HepG2 (cell line): ENCODE results near the gene CARHSP1. TPM values are rescaled to one million over a fixed set of nuclear protein-coding genes. Genes with fewer than 3 reads are reported as not detected.
A peak's percentile ranks its signal among the peaks of the same experiment; 100 is the strongest.

Experiments used
- ATM ChIP-seq: fragments of 450-650 bp; IDR thresholded peaks from 2 replicates; pipeline ENCODE4 v1.7.1; 2017; ENCODE audit warnings: mild to moderate bottlenecking, borderline replicate concordance
- FOXO4 ChIP-seq: sonication (generic); formaldehyde crosslinking; conservative IDR thresholded peaks from 2 replicates; pipeline ENCODE4 v1.8.1; 2023; ENCODE audit warnings: missing genetic modification reagents
- ISL2 ChIP-seq: sonication (generic); formaldehyde crosslinking; IDR thresholded peaks from 2 replicates; pipeline ENCODE4 v1.5.0; 2020; ENCODE audit warnings: missing genetic modification reagents
- KLF12 ChIP-seq: sonication (generic); formaldehyde crosslinking; IDR thresholded peaks from 2 replicates; pipeline ENCODE4 v1.4.0; 2020; ENCODE audit warnings: missing genetic modification reagents, borderline replicate concordance
- KLF6 ChIP-seq: IDR thresholded peaks from 2 replicates; pipeline ENCODE4 v1.8.0; 2016; ENCODE audit warnings: missing biosample characterization, missing genetic modification reagents
- MAFF ChIP-seq: IDR thresholded peaks from 2 replicates; pipeline ENCODE4 v1.6.1; 2011; ENCODE audit warnings: low read depth, low read length, improper control_type of control experiment
- MLLT10 ChIP-seq: sonication (generic); formaldehyde crosslinking; IDR thresholded peaks from 2 replicates; pipeline ENCODE4 v1.4.0; 2020; ENCODE audit warnings: missing genetic modification reagents
- MXD3 ChIP-seq: IDR thresholded peaks from 2 replicates; pipeline ENCODE4 v1.6.1; 2016; ENCODE audit warnings: mild to moderate bottlenecking, missing biosample characterization, missing genetic modification reagents
- NFE2L2 ChIP-seq: fragments of 150-350 bp; IDR thresholded peaks from 2 replicates; pipeline ENCODE4 v1.6.1; 2014; ENCODE audit warnings: low read length
- NFYC ChIP-seq: IDR thresholded peaks from 2 replicates; pipeline ENCODE4 v1.6.1; 2016; ENCODE audit warnings: missing genetic modification reagents, missing compliant biosample characterization
- RAD51 ChIP-seq: fragments of 450-650 bp; IDR thresholded peaks from 2 replicates; pipeline ENCODE4 v1.6.1; 2016; ENCODE audit warnings: borderline replicate concordance
- SIX1 ChIP-seq: sonication (generic); formaldehyde crosslinking; IDR thresholded peaks from 2 replicates; pipeline ENCODE4 v1.4.0; 2020; ENCODE audit warnings: missing genetic modification reagents, borderline replicate concordance
- SPEN ChIP-seq: sonication (generic); formaldehyde crosslinking; IDR thresholded peaks from 2 replicates; pipeline ENCODE4 v1.5.1; 2020; ENCODE audit warnings: low read depth, mild to moderate bottlenecking, missing genetic modification reagents
- TEAD2 ChIP-seq: sonication (generic); formaldehyde crosslinking; IDR thresholded peaks from 2 replicates; pipeline ENCODE4 v1.9.0; 2021; ENCODE audit warnings: missing genetic modification reagents
- TRIM24 ChIP-seq: sonication (generic); formaldehyde crosslinking; IDR thresholded peaks from 2 replicates; pipeline ENCODE4 v1.8.0; 2022; ENCODE audit warnings: mild to moderate bottlenecking, missing genetic modification reagents
- USF2 ChIP-seq, 2 experiments: sonication (generic) in 1 of 2; formaldehyde crosslinking in 1 of 2; IDR thresholded peaks; 2 replicates each; pipeline versions ENCODE4 v1.5.1 to v1.6.1; 2011 to 2020; ENCODE audit warnings: borderline replicate concordance in 1 of 2, low read depth in 1 of 2, low read length in 1 of 2, mild to moderate bottlenecking in 1 of 2, missing genetic modification reagents in 1 of 2, moderate library complexity in 1 of 2
- ZNF570 ChIP-seq: sonication (generic); formaldehyde crosslinking; IDR thresholded peaks from 2 replicates; pipeline ENCODE4 v1.4.0; 2020; ENCODE audit warnings: mild to moderate bottlenecking, missing genetic modification reagents, borderline replicate concordance
- ZNF678 ChIP-seq: sonication (generic); formaldehyde crosslinking; IDR thresholded peaks from 2 replicates; pipeline ENCODE4 v1.4.0; 2020; ENCODE audit warnings: mild to moderate bottlenecking, missing genetic modification reagents
- polyA plus RNA-seq, 8 experiments: library from polyadenylated mRNA; depleted of rRNA in 3 of 8; stranded (reverse) in 7 of 8; unstranded in 1 of 8; fragments of >200 nt; fragmentation: Illumina TruSeq in 4 of 8; extraction: Trizol in 4 of 8; gene quantifications; 2 replicates each; pipeline versions ENCODE4 v1.2.1 to v1.2.3, GENCODE V29; 2011 to 2016; ENCODE audit warnings: low read depth in 4 of 8, missing spikeins in 1 of 8, mixed read lengths in 1 of 8; ENCODE audit not compliant: insufficient read depth in 1 of 8
- total RNA-seq, 5 experiments: library from RNA; depleted of rRNA; stranded (reverse); fragments of >200 nt; fragmentation: Illumina TruSeq; extraction: Trizol; gene quantifications; 2 replicates each; pipeline ENCODE4 v1.2.3, GENCODE V29; 2016; ENCODE audit warnings: low read depth in 1 of 5
- TF ChIP-seq, protein P1 (sequence below): sonication (generic); formaldehyde crosslinking; IDR thresholded peaks from 2 replicates; pipeline ENCODE4 v1.5.1; 2020; ENCODE audit warnings: mild to moderate bottlenecking, missing genetic modification reagents, borderline replicate concordance
- TF ChIP-seq, protein P2 (sequence below): sonication (generic); formaldehyde crosslinking; conservative IDR thresholded peaks from 2 replicates; pipeline ENCODE4 v1.5.0; 2020; ENCODE audit warnings: missing genetic modification reagents
- TF ChIP-seq, protein P3 (sequence below): sonication (generic); formaldehyde crosslinking; IDR thresholded peaks from 2 replicates; pipeline ENCODE4 v1.4.0; 2020; ENCODE audit warnings: missing genetic modification reagents

Gene CARHSP1
- total and polyA plus RNA-seq, 2 of the 13 experiments (the other 11 are each of a cell fraction or from before 2014, with no cell fraction given): 173 to 345 TPM

DNA sequence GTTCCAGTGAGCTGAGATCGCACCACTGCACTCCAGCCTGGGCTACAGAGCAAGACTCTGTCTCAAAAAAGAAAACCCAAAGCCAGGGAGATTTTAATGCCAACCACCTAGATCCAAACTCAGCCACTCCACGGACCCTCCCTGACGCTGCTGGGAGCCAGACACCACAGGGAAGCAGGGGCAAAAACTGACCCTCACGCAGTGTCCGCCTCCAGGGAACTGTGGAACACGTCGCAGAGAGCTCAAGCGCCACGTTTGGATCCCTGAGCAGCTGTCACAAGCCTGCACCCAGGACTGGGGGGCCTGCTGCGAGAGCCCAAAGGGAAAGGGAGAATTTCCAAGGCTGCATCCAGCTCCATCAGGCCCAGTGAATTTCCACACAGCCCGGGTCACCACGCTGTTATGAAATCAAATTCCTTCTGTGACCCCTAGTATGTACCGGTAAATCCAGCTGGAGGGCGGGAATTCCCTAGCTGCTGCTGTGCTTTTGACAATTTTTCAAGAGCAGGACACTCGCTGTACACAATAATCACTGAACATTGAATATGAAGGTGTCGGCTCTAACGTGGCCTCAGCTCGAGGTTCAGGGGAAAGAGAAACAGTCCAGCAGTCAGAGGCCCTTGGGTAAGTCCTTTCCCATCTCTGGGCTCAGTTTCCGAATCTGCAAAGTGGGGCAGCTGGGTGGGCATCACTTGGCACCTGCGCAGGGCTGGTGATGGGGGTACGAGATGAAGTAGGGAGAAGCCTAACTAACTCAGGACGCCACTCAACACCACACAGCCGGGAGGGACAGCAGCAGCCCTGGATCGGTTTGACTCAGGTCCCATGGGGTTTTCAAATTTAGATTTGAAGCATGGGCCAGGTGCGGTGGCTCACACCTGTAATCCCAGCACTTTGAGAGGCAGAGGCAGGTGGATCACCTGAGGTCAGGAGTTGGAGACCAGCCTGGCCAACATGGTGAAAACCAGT, 8.6 kb downstream of the CARHSP1 start (continued):
- no peak for TF ChIP-seq USF2 (IDR thresholded peaks at IDR 0.05; ENCODE audit: low read depth, low read length)
- no peak for TF ChIP-seq USF2 (CRISPR knock-in tag; IDR thresholded peaks at IDR 0.05; ENCODE audit: borderline replicate concordance)
- peak; percentile 77; the same call in 1 of the 2 replicates for TF ChIP-seq SIX1
- TF ChIP-seq, protein P1, sequence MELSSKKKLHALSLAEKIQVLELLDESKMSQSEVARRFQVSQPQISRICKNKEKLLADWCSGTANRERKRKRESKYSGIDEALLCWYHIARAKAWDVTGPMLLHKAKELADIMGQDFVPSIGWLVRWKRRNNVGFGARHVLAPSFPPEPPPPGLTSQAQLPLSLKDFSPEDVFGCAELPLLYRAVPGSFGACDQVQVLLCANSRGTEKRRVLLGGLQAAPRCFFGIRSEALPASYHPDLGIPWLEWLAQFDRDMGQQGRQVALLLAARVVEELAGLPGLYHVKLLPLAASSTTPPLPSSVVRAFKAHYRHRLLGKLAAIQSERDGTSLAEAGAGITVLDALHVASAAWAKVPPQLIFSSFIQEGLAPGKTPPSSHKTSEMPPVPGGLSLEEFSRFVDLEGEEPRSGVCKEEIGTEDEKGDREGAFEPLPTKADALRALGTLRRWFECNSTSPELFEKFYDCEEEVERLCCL (CRISPR knock-in tag): no peak; the same call in 1 of the 2 replicates
- TF ChIP-seq FOXO4 (CRISPR knock-in tag): no peak
- no peak for TF ChIP-seq ATM
- no peak for TF ChIP-seq MAFF
- no peak for TF ChIP-seq ZNF678 (CRISPR knock-in tag)
- TF ChIP-seq SPEN: peak; percentile 35; the same call in 1 of the 2 replicates
- peak; percentile 77 for TF ChIP-seq ISL2 (CRISPR knock-in tag)
- TF ChIP-seq, protein P2, sequence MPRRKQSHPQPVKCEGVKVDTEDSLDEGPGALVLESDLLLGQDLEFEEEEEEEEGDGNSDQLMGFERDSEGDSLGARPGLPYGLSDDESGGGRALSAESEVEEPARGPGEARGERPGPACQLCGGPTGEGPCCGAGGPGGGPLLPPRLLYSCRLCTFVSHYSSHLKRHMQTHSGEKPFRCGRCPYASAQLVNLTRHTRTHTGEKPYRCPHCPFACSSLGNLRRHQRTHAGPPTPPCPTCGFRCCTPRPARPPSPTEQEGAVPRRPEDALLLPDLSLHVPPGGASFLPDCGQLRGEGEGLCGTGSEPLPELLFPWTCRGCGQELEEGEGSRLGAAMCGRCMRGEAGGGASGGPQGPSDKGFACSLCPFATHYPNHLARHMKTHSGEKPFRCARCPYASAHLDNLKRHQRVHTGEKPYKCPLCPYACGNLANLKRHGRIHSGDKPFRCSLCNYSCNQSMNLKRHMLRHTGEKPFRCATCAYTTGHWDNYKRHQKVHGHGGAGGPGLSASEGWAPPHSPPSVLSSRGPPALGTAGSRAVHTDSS (CRISPR knock-in tag): no peak
- TF ChIP-seq TEAD2: no peak
- TF ChIP-seq MLLT10: no peak
- no peak for TF ChIP-seq RAD51
- TF ChIP-seq, protein P3, sequence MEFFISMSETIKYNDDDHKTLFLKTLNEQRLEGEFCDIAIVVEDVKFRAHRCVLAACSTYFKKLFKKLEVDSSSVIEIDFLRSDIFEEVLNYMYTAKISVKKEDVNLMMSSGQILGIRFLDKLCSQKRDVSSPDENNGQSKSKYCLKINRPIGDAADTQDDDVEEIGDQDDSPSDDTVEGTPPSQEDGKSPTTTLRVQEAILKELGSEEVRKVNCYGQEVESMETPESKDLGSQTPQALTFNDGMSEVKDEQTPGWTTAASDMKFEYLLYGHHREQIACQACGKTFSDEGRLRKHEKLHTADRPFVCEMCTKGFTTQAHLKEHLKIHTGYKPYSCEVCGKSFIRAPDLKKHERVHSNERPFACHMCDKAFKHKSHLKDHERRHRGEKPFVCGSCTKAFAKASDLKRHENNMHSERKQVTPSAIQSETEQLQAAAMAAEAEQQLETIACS (CRISPR knock-in tag): no peak
- TF ChIP-seq NFYC (CRISPR knock-in tag): no peak
- TF ChIP-seq NFE2L2: no peak
- TF ChIP-seq KLF12: peak; percentile 22; the same call in 1 of the 2 replicates
- TF ChIP-seq TRIM24: no peak
- TF ChIP-seq KLF6 (CRISPR knock-in tag): peak; percentile 80
- TF ChIP-seq ZNF570 (CRISPR knock-in tag): no peak
- TF ChIP-seq MXD3 (CRISPR knock-in tag): no peak; the same call in 1 of the 2 replicates
